Endothelial cell of umbilical vein (primary cell): ENCODE data around the gene TANGO6.

ENCODE experiments used
- CTCF ChIP-seq, 2 donors: IDR thresholded peaks; 1 replicate in 1 of 2; 2 replicates in 1 of 2; pipeline ENCODE4 v1.5.1; 2011; ENCODE audit warnings: low read length in 2 of 2, mild to moderate bottlenecking in 2 of 2, moderate library complexity in 2 of 2, control low read depth in 1 of 2, inconsistent platforms in 1 of 2, low read depth in 1 of 2; ENCODE audit not compliant: insufficient read depth in 1 of 2; ENCODE audit errors: extremely low read depth in 1 of 2
- EZH2 ChIP-seq: IDR thresholded peaks from 2 replicates; pipeline ENCODE4 v1.6.1; 2012; ENCODE audit warnings: borderline replicate concordance, low read depth, mild to moderate bottlenecking, moderate library complexity, low read length, inconsistent platforms; ENCODE audit not compliant: severe bottlenecking
- FOS ChIP-seq: IDR thresholded peaks from 2 replicates; pipeline ENCODE4 v1.6.1; 2011; ENCODE audit warnings: mild to moderate bottlenecking, low read length, moderate library complexity, borderline replicate concordance; ENCODE audit not compliant: insufficient read depth
- GATA2 ChIP-seq: IDR thresholded peaks from 2 replicates; pipeline ENCODE4 v1.7.0; 2011; ENCODE audit warnings: low read depth, mild to moderate bottlenecking, moderate library complexity, mixed read lengths, low read length; ENCODE audit not compliant: insufficient read length, insufficient read depth
- JUN ChIP-seq: IDR thresholded peaks from 2 replicates; pipeline ENCODE4 v1.6.1; 2011; ENCODE audit warnings: borderline replicate concordance, low read depth; ENCODE audit not compliant: insufficient read length, insufficient read depth
- MAX ChIP-seq: IDR thresholded peaks from 2 replicates; pipeline ENCODE4 v1.6.1; 2011; ENCODE audit not compliant: insufficient read depth, insufficient read length
- POLR2A ChIP-seq: IDR thresholded peaks from 2 replicates; pipeline ENCODE4 v1.6.1; 2012; ENCODE audit warnings: low read depth, mild to moderate bottlenecking, control low read depth, low read length
- POLR2AphosphoS5 ChIP-seq: IDR thresholded peaks from 2 replicates; pipeline ENCODE4 v1.6.1; 2012; ENCODE audit warnings: low read depth, mild to moderate bottlenecking, control low read depth, low read length, moderate library complexity; ENCODE audit not compliant: insufficient read depth

- TF ChIP-seq CTCF (IDR thresholded peaks at IDR 0.05; ENCODE audit: extremely low read depth in 1 of 2, insufficient read depth in 1 of 2, low read depth in 1 of 2, low read length in 2 of 2) (no peak), POLR2A (no peak), POLR2AphosphoS5 (no peak), EZH2 (no peak), GATA2 (no peak), JUN (no peak), FOS (no peak), MAX (no peak)
Observed at GRCh38 chr16:69003500-69003899, 160.2 kb downstream of the TANGO6 start.
